Hepatic stellate cell (primary cell): Measurements from ENCODE around the gene THBD.

Experiments used
- DNase-seq: peaks from one replicate; pipeline ENCODE4 v3.0.0; 2011; ENCODE audit warnings: low spot score

The THBD gene

DNA sequence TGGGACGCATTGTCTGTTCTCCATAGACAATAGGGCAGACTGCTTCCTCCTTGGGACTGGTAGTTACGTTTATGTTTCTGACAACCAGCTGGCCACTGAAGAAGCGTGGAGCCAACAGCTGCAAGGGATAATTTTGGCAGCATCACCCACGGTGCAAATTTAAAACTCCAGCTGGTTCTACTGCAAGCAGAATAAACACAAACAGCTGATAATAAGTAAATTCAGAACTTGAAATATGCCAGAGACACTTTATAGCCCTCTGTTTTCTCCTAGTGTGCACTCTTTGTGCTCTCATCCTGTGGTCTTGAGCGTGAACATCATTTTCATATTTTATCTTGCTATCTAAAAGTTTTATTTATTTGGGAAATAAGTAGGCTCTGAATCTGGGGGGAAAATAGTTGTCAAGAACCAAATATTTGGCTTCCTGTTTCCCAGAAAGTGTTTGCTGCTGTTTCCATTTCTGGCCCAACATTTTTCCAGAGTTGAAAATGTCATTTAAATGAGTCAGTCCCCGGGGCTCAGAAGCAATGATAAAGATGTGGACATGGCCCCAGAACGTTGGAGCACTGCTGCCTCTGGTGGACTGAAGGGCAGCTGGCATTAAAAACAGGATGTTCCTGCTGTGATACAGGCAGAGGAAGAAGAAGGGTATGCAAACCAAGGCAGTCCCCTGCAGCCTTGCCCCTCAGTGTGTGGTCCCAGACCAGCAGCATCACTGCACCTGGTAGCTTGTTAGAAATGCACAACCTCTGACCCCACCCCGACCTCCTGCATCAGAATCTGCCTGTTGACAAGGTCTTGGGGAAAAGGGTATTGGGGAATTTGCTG is 12.5 kb upstream of the THBD start:
- peak; percentile 76 for DNase-seq

DNA sequence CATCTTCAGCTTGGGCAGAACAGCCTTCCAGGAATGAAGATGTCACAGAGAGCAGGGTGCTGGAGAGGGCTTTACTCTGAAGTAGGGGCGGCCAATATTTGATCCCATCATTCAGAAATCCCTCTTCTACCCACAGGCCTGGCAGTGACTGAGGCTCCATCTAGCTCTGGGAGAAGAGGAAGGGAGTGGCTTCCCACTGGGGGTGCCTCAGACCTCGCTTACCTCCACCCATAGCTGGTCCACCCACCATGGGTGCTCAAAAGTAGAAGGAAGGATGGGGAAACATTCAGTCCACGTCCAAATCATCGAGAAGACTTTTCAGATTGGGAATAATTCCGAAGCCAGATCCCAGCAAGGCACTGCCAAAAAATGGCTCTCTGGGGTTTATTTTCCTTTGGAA is 11.8 kb upstream of the THBD start:
- no peak for DNase-seq

DNA sequence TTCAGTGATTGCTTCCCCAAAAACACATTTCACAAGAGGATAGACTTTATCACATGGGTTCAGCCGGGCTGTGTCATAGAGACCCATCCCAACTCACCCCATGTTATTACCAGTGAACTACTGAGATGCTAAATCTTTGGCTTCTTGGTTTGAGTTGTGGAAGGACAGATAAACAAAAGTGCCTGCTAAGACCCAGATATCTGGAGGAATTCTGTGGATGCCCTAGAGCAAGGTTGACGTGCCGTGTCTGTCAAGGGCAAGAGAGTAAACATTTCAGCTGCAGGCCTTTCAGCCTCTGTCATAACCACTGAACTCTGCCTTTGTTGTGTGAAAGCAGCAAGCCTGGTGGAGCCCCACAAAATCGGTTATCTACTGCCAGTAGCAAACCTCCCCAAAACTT is 11.2 kb upstream of the THBD start:
- DNase-seq: no peak

DNA sequence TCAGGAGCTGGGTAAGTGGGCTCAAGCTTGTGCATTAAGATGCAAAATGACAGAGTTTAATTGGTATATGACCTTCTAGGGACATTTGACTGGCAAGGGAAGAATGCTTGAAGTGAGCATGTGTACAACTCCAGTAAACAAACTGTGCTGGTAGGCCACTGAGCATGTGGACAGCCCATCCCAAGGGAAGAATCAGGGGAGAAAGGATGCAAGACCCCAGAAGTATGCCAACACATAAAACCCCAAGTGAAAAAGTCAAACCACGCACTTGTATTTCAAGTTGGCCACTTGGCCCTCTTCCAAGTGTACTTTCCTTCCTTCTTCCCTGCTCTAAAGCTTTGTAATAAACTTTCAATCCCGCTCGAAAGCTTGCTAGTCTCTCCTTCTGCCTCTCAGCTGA is 10.4 kb upstream of the THBD start:
- DNase-seq: no peak

- no peak for DNase-seq
These were observed 9.5 kb upstream of the THBD start for GRCh38 chr20:23059001-23059400.

GRCh38 chr20:23058240-23058639 is 8.8 kb upstream of the THBD start:
- no peak for DNase-seq

- DNase-seq: no peak
These were observed 3.4 kb upstream of the THBD start for GRCh38 chr20:23052904-23053303.

GRCh38 chr20:23050847-23051627 is 1.6 kb upstream of the THBD start:
- DNase-seq: peak; percentile 57

DNA sequence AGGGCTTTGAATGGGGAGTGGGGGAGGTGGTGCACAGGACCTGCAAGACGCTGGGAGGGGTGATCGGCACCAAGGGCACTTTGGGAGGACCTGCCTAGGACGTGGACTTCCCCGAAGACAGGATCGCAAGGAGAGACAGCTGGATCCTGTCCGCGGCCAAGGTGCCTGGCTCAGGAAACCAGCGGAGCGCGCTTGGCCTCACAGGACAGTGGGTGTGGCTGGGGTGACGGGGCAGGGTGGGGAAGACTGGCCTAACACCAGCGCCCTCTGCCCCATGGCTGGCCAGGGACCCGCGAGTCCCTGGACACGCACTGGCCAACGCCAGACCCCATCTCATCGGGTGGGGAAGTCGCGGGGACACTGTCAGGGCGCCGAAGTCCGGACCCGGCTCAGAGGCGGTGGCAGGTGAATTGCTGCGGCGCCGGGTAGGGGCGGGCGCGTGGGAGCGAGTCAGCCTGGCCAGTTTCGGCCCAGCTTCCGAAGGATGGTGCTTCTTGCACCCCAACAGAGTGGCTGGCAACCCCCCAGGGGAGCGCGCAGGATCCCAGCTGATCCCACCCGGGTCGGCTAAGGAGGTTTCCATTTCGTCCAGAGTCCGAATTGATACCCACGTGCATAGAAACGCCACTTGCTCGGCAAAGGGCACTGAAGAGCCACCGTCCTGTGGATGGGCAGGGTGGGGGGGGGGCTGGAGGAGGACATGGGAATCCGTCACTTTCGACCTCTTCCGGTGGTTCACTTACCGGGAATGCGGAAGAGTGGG is 785 bp upstream of the THBD start:
- DNase-seq: peak; percentile 35

- peak; percentile 24 for DNase-seq
These were observed 930 bp downstream of the THBD start for GRCh38 chr20:23048283-23049200.

DNA sequence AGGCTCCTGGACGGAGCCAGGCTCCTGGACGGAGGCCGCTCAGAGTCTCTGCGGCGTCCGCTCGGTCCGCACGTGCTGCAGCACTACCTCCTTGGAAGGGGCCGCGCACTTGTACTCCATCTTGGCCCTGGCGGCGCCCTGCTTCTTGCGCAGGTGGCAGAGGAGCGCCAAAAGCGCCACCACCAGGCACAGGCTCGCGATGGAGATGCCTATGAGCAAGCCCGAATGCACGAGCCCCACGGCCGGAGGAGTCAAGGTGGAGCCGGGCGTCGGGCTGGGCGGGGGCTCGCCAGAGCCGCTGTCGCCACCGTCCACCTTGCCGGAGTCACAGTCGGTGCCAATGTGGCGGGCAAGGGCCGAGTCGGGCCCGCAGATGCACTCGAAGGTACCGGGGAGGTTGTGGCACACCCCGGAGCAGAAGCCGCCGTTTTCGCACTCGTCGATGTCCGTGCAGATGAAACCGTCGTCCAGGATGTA is 1.7 kb downstream of the THBD start:
- no peak for DNase-seq

GRCh38 chr20:23047001-23047737 is 2.3 kb downstream of the THBD start:
- DNase-seq: no peak

- no peak for DNase-seq
These were observed 3.0 kb downstream of the THBD start for GRCh38 chr20:23046431-23046830.

DNA sequence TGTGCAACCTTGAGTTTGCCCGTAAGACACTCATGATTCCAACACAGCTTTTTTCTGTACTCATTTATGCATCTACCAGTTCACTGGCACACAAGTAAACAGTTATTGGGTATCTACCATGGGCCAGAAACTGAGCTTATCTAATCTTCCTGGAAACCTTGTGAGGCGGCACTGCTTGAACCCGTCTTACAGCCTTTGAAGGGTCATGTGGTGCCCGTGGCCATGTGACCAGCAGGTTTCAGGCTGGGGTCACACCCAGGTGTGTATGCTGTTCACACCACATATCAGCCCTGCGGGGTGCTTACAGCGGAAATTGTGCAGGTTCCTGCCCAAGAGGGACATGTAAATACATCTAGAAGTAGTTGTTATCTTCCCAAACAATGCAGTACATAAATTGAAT is 6.1 kb downstream of the THBD start:
- no peak for DNase-seq

GRCh38 chr20:23042270-23042669 is 7.2 kb downstream of the THBD start:
- no peak for DNase-seq

GRCh38 chr20:23039885-23040508 is 9.5 kb downstream of the THBD start:
- DNase-seq: no peak

GRCh38 chr20:23039136-23039875 is 10.2 kb downstream of the THBD start:
- no peak for DNase-seq

- no peak for DNase-seq
These were observed 12.4 kb downstream of the THBD start for GRCh38 chr20:23037017-23037481.

- DNase-seq: no peak
These were observed 13.1 kb downstream of the THBD start for GRCh38 chr20:23036371-23036770.
